Measurements from ENCODE around the gene EMCN. TPM values are rescaled to one million over a fixed set of nuclear protein-coding genes. Genes with fewer than 3 reads are reported as not detected.

Gene EMCN
- total RNA-seq, 1 experiment from 2014 or later: not detected

GRCh38 chr4:100430451-100430850, 87.4 kb downstream of the EMCN start:
- intact Hi-C loops (cut with micrococcal nuclease): no loop called here
- H3K9me3 ChIP-seq (ENCODE audit: control insufficient read depth in 1 of 2, insufficient read depth in 1 of 2, low read depth in 1 of 2, low read length in 2 of 2): no peaks in the 10 kb centered on the region
- H3K9me2 ChIP-seq (ENCODE audit: insufficient read depth): no peaks in the 10 kb centered on the region; the same call in 1 of the 2 replicates
- no peak overlapping the region for H3K4me2 ChIP-seq (ENCODE audit: low read length)
- ChIA-PET POLR2A (no interaction called here), CTCF (no interaction called here), RAD21 (ENCODE audit: low non-redundant PET in 1 of 2, low total read pairs in 2 of 2, uncharacterized antibody in 2 of 2, unreplicated experiment in 2 of 2) (no interaction called here)
- TF ChIP-seq ZNF274 (IDR thresholded peaks at IDR 0.05; ENCODE audit: low read depth, low read length) (no peak), ZBTB33 (IDR thresholded peaks at IDR 0.05; ENCODE audit: extremely low read depth, insufficient replicate concordance, low read length) (no peak), FOSL1 (IDR thresholded peaks at IDR 0.05; ENCODE audit: low read depth) (no peak), SP1 (IDR thresholded peaks at IDR 0.05; ENCODE audit: low read depth) (no peak), JUND (IDR thresholded peaks at IDR 0.05) (no peak), POLR2A (IDR thresholded peaks at IDR 0.05; ENCODE audit: borderline replicate concordance, extremely low read depth, insufficient read depth, insufficient read length) (no peak), ZFX (IDR thresholded peaks at IDR 0.05) (no peak), YY1 (IDR thresholded peaks at IDR 0.05; ENCODE audit: extremely low read depth, insufficient replicate concordance, low read depth, low read length) (no peak), POLR2AphosphoS5 (IDR thresholded peaks at IDR 0.05; ENCODE audit: low read depth, low read length) (no peak), TCF7L2 (IDR thresholded peaks at IDR 0.05; ENCODE audit: borderline replicate concordance, extremely low read depth, insufficient read depth, insufficient read length) (no peak), CEBPB (IDR thresholded peaks at IDR 0.05; ENCODE audit: low read depth) (no peak), CBX3 (IDR thresholded peaks at IDR 0.05; ENCODE audit: low read depth) (no peak), REST (IDR thresholded peaks at IDR 0.05; ENCODE audit: low read depth) (no peak)
- TF ChIP-seq, protein P1, sequence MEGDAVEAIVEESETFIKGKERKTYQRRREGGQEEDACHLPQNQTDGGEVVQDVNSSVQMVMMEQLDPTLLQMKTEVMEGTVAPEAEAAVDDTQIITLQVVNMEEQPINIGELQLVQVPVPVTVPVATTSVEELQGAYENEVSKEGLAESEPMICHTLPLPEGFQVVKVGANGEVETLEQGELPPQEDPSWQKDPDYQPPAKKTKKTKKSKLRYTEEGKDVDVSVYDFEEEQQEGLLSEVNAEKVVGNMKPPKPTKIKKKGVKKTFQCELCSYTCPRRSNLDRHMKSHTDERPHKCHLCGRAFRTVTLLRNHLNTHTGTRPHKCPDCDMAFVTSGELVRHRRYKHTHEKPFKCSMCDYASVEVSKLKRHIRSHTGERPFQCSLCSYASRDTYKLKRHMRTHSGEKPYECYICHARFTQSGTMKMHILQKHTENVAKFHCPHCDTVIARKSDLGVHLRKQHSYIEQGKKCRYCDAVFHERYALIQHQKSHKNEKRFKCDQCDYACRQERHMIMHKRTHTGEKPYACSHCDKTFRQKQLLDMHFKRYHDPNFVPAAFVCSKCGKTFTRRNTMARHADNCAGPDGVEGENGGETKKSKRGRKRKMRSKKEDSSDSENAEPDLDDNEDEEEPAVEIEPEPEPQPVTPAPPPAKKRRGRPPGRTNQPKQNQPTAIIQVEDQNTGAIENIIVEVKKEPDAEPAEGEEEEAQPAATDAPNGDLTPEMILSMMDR (IDR thresholded peaks at IDR 0.05 in 2 of 3, conservative IDR thresholded peaks at IDR 0.05 in 1 of 3; ENCODE audit: borderline replicate concordance in 1 of 3, insufficient read depth in 1 of 3, low read depth in 2 of 3, low read length in 2 of 3): no peak
- TF ChIP-seq, protein P2, sequence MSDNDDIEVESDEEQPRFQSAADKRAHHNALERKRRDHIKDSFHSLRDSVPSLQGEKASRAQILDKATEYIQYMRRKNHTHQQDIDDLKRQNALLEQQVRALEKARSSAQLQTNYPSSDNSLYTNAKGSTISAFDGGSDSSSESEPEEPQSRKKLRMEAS (IDR thresholded peaks at IDR 0.05): no peak
- ATAC-seq (no peak), DNase-seq (ENCODE audit: low read depth, low spot score) (no peak)
- H3K9ac ChIP-seq (ENCODE audit: low read length): no peak overlapping the region
- peaks cover 0 to 11% of the 10 kb centered on the region in 2 experiments; a peak in 3 of 4 replicates for H3K4me1 ChIP-seq (ENCODE audit: control insufficient read depth in 1 of 2, insufficient read depth in 2 of 2, low read length in 2 of 2)
- H3K4me3 ChIP-seq (replicated peaks in 1 of 2; ENCODE audit: low read depth in 1 of 2, low read length in 2 of 2): no peak overlapping the region
- H3K27me3 ChIP-seq (ENCODE audit: insufficient read depth, low read length): no peaks in the 10 kb centered on the region
- no peak overlapping the region for H3K27ac ChIP-seq (ENCODE audit: low read depth, low read length)
- H3K36me3 ChIP-seq (ENCODE audit: control insufficient read depth in 1 of 2, insufficient read depth in 2 of 2, low read length in 2 of 2): no peaks in the 10 kb centered on the region
- no peaks in the 10 kb centered on the region for H3K79me2 ChIP-seq (ENCODE audit: insufficient read depth, low read length)
- no peaks in the 10 kb centered on the region for H4K20me1 ChIP-seq (ENCODE audit: insufficient read depth)
- no peak overlapping the region for H2AFZ ChIP-seq (ENCODE audit: low read depth, low read length, poor library complexity, severe bottlenecking)
- BruUV-seq (replicated peaks): no TSS peak

Measured in HCT116 (cell line).